Stimulated activated CD4-positive, alpha-beta T cell treated with anti-CD3 and anti-CD28 coated beads, Interleukin-15, amount 100 ng/mL, for 24 hours (primary cell): ENCODE data around the gene SREK1IP1.
"Not testable (repeated sequence)": the region's sequence is repeated elsewhere in the genome, so short reads cannot be mapped to it uniquely, and the experiment has no call there.

Experiments used
- DNase-seq: peaks from one replicate; pipeline ENCODE4 v3.0.0-alpha.2; 2020

Gene SREK1IP1

DNA sequence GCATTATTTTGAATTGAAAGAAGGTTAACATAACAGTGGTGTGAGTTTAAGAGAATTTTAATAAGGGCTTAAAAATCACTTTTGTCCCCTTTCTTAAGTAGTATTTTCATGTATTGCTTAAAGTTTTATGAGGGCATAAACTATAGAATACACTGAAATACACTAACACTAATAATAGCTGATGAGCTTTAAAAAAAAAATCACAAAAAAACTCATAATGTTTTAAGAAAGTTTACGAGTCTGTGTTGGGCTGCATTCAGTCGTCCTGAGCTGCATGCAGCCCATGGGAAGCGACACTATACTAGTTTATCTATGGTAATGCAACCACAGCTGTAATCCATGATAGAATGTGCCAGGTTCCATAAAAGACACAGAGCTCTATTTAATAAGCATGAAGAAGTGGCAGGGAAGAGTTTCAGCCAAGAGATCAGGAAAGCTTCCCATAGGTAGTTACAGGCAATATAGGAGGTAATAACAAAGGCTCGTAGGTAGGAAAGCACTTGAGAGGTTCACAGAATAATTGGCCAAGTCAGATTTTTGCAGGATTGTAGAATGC, 4.5 kb downstream of the SREK1IP1 start:
- no peak for DNase-seq

DNA sequence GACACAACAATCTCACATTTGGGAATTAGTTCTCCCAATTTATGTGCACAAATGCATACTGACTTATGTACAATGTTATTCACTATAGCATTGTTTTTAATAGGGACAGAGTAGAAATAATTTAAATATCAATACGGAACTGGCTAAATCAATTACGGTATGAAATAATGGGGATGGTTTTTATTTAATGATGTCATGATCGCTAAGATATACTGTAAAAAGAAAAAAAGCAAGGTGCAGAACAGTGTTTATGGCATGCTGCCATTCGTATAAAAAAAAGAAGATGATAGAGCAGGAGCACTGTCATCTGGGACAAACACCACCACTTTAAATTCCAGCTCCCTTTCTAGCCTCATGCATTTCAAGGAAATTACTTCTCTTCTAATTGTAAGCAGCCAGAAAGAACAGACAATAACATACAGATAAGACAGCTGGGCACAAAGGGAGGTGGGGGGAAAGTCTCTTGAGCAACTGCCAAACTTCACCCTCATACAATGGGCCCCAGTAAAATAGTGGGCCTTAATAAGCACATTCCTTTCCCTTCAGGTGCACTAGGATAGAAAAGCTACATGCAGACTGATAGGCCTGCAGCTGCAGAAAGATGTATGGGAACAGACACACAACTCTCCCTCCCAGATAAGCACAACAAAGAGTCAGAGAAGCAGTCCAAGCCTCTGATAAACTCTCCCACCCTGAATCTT, 8.4 kb downstream of the SREK1IP1 start:
- no peak for DNase-seq

DNA sequence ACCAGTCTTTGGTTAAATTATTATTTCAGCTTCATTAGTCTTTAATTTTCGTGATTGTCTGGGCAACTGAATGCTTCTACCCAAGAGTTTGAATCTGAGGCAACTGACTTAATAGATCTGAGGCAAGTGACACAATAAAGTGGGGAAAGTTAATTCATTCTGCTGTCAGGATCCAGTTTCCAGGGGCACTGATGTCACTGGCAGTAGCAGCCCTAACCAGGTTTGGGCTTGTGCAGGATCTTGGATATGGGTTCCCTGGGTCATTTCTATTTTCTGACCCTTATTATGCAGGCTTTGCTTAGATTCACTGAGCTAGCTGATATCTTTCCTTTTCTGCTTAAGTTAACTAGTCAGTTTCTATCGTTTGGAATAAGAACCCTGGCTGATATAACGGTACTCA, 9.6 kb downstream of the SREK1IP1 start:
- DNase-seq: no peak

DNA sequence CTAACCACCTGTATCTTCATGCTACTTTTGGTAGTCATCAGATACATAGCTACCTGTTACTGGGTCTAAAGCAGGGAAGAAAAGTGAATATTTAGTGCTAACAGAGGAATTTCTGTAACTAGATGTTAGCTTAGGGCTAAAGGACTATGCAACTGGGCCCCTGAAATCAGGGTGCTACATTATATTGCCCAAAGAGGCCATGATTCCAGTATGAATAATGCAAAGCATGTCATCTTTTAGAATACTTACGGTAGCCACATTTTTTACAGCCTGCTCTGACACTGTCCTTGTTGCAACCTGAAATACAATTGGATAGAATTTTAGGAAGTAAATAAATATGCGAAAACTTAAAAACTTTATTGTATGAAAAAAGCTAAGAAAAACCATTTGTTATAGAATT, 14.4 kb downstream of the SREK1IP1 start:
- DNase-seq: no peak

DNA sequence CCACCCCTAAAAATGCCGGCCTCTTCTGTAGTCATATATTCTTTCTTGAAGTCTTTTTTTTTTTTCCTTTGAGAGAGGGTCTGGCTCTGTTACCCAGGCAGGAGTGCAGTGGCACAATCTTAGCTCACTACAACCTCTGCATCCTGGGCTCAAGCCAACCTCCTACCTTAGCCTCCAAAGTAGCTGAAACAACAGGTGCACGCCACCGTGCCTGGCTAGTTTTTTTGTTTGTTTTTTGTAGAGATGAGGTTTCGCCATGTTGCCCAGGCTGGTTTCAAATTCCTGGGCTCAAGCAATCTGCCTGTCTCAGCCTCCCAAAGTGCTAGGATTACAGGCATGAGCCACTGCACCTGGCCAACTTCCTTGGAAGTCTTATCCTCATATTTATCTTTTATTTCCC, 19.1 kb downstream of the SREK1IP1 start:
- DNase-seq: no peak

DNA sequence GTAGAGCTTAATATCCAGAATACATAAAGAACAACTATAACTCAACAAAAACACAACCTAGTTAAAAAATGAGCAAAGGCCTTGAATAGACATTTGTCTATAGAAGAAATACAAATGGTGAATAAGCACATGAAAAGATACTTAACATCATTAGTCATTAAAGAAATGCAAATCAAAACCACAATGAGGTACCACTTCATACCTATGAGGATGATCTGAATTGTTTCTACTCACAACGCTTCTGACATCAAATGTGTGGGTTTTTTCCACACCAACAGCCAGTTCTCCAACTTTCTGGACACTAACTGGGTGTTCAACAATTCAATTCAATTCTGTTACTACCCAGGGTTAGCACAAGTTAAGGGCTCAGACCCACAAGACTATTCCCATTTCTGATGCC, 22.0 kb downstream of the SREK1IP1 start:
- DNase-seq: no peak

DNA sequence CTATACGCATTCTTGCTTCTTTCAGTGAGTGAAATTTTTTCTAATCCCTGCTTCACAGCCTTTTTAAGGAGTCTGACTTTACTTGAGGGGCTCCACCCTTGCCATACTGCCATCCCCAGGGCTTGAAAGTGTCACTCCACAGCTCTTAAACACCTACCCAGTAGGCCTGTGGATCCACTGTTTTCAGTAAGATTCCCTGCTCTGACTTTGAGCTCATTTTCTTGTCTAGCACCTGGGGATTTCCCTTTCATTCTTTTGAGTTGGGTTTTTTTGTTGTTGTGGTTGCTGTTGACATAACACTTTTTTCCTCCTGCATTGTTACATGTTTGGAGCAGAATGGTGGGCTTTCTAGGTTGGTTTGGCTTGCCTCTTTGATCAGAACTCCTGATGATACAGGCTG, 23.6 kb downstream of the SREK1IP1 start:
- no peak for DNase-seq

DNA sequence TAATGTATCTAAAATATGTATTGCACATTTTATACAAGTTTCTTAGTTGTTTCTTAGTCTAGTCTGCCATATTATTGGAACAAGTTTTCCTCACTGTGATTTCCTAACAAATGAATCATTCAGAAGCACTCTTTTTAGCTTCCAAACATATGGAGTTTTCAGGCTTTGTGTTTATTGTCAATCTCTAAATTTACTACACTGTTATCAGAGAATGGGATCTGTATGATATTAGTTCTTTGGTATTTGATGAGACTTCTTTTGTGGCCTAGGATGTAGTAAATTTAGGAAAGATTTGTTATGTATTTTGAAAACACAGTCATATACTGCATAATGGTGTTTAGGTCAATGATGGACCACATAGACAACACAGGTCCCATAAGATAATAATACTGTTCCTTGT, 25.7 kb downstream of the SREK1IP1 start:
- DNase-seq: no peak

DNA sequence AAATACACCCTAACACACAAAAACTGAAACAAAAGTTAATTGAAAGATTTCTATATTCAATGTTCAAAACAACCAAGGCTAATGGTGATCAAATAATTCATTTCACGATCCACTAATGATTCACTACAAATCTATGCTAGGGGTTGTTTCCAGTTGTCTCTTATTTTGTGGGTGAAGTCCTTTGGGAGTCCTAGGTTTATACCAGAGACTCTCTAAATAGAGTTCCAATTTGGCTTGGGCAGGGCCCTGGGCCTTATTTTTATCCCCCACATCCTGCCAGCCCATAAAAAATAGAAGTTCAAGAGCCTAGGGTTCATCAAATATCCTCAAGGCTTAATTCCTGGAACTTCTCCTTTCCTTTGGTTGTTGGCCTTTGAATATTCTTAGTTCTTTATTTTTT, 26.1 kb downstream of the SREK1IP1 start:
- no peak for DNase-seq

DNA sequence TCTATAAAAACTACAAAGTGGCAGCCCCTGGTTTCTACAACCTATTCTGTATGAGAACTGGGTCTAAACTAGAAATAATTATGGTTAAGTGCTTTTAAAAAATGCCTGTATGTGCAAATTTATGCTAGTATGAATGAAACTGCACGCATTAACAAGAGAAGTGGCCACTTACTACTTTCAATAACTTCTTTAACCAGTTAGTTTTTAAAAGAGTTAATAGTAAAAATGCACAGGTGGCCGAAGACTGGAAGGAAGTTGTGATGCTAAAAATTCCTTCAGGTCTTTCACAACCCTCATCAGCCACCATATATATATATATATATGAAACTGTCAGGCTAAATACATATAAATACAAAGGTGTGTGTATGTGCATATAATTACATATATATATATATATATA, 41.3 kb downstream of the SREK1IP1 start:
- DNase-seq: no peak

DNA sequence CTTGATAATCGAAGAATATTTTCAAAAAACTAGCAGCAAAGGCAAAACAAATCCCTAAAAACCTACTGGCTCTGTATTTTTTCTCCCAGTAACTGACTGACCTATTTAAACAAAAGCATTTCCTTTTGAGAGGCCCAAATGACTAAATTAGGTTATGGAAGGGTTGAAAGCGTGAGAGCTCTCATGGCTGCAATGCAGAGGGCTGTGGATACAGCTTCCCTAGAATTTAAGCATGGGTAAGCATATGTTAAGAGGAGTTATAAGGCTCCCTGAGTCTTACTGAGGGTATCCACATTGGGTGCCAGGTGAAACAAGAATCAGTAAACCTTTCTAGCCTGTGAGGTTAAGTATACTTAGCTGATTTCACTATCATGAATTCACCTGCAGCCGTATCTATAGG, 45.9 kb downstream of the SREK1IP1 start:
- no peak for DNase-seq

DNA sequence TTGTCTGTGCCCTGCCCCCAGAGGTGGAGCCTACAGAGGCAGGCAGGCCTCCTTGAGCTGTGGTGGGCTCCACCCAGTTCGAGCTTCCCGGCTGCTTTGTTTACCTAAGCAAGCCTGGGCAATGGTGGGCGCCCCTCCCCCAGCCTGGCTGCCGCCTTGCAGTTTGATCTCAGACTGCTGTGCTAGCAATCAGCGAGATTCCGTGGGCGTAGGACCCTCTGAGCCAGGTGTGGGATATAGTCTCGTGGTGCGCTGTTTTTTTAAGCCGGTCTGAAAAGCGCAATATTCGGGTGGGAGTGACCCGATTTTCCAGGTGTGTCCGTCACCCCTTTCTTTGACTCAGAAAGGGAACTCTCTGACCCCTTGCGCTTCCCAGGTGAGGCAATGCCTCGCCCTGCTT, 54.0 kb downstream of the SREK1IP1 start:
- not testable (repeated sequence) for DNase-seq

DNA sequence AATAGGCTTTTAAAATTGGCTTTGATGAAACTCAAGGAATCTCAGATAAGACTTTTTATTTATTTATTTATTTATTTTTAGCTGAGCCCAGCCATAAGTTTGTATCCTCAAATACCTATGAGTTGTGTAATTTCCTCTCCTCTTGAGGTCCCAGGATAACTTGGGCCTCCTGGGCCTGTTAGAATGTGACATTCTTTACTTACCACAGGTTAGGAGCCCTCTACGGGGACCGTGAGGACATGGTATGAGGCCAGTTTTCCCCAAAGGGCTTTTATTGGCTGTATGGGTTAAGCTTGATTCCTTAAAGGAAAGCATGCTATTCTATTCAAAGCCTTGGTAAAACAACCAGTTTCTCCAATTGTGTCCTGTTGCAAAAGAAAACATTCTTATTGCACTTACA, 61.3 kb downstream of the SREK1IP1 start:
- no peak for DNase-seq

DNA sequence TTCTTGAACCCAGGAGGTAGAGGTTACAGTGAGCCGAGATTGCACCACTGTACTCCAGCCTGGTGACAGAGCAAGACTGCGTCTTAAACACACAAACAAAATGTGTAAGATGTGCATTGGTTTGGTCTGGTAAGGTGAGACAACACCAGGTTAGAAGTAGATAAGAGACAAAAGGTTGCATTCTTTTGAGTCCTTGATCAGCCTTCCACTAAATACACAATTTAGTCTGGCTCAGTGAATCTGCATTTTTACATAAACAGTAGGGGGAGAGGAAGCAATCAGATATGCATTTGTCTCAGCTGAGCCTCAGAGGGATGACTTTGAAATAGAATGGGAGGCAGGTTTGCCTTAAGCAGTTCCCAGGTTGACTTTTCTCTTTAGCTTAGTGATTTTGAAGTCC, 62.4 kb downstream of the SREK1IP1 start:
- not testable (repeated sequence) for DNase-seq

DNA sequence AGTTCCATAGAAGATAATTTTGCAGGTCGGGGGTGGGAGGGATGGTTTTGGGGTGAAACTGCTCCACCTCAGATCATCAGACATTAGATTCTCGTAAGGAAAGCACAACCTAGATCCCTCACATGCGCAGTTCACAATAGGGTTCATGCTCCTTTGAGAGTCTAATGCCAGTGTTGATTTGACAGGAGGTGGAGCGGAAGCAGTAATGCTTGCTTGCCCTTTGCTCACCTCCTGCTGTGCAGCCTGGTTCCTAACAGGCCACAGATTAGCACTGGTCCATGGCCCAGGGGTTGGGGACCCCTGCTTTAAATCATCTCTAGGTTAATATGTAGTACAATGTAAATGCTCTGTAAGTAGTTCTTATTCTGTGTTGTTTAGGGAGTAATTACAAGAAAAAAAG, 67.7 kb downstream of the SREK1IP1 start:
- no peak for DNase-seq

DNA sequence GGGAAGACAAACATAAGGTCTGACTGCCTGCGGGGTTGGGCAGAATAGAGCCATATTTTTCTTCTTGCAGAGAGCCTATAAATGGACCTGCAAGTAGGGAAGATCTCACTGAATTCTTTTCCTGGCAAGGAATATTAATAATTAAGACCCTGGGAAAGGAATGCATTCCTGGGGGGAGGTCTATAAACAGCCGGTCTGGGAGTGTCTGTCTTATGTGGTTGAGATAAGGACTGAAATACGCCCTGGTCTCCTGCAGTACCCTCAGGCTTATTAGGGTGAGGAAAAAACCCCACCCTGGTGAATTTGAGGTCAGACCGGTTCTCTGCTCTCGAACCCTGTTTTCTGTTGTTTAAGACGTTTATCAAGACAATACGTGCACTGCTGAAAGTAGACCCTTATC, 72.1 kb downstream of the SREK1IP1 start:
- not testable (repeated sequence) for DNase-seq

DNA sequence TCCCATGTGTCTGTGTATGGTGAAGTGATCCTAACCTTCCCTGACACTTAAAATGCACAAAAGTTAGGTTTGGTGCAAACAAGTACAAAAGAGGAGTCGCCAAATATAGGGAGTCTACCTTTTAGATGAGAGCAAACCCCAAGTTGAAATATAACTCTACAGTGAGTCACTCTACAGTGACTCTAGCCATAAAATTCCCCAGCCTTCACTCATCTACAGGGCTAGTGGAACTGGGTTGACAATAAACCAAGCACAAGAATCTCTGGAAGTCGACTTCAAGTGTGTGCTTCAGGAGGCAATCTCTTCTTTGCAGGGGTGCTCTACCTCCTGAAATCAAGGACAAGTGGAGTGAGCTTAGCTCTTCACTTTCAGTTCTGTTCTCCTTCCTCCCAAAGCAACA, 74.9 kb downstream of the SREK1IP1 start:
- no peak for DNase-seq

DNA sequence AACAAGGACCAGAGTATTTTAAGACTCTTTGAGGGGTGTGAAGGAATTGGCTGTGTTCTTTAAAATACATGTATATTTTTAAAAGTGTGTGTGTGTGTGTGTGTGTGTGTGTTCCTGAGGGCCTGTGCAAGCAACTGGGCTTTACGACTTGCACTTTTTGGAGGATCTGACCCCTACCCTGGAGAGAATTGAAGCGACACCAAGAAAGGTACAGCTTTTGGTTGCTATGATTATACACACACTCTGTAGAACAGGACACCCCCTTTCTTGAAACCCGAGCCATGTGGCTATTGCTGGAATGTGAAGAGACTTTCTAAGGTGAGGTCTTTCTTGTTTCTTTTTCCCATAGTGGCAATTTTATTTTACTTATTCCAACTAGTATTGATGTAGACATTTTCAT, 77.2 kb downstream of the SREK1IP1 start:
- no peak for DNase-seq

DNA sequence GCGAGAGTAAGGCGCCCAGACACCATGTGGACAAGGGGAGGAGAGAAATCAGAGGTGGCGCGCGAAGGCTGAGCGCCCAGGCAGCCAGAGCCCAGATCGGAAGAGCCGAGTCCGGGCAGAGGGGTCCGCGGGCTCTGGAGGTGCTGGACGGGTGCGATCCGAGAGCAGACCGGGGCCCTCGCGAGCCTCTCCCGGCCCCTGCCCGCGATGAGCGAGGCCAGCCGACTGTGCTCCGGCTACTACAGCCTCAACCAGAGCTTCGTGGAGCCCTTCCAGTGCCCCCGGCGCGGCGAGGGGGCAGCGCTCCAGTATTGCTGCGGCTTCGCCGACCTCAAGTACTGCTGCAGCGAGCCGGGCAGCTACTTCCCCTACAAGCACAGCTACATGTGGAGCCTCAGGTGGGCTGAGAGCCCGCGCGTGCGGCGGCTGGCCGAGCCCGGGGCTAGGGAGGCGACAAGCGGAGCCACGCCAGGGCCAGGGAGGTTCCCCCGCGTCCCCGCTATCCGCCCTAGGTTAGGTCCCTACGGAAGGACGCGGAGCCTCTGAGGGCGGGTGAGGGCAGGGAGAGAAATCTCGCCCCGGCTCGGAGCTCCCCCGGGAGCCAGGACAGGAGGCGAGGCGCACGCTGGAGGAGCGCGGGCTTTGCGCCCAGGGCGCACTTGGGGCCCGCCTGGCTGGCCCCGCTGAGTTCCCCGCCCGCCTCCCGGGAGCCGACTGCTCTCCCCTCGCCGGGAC, 77.9 kb downstream of the SREK1IP1 start, which contains the start of gene SHISAL2B:
Gene SHISAL2B (plus strand): TSS at position 87 of the 735 bp plus-strand sequence. CDS start 121 bp downstream, at position 208.
- DNase-seq: peak; percentile 7

DNA sequence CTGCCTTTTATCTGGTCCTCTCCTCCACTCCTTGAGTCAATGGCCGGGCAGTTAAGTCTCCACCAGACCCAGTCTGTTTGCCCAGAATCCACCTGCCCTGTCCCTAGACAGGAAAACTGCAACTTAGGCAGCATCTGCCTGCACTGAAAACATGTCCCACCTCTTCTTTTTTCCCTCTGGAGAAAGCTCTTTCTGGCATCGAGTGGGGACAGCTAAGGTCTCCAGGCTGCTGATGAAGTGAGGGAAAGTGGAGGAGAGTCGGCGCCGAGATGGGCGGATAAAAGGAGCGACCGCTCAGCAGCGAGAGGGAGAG, 78.4 kb downstream of the SREK1IP1 start:
- no peak for DNase-seq

DNA sequence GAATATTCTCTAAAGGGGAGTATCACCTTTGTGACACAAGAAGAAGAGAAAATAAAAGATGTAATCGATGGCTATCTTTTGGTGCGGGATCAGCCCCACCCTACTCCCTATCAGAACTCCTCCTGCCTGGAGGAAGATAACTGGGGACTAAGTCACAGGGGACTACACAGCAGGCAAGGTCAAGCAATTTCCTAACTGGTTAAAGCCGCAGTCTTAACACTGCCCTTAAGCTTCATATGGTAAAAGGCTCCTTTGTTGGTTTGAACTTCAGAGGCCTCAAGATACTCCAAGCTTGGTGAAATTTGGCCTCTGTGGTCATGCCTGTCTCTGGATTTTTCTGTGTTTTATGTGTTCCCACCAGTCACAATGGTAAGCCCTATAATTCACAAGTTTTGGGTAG, 79.5 kb downstream of the SREK1IP1 start:
- DNase-seq: no peak

DNA sequence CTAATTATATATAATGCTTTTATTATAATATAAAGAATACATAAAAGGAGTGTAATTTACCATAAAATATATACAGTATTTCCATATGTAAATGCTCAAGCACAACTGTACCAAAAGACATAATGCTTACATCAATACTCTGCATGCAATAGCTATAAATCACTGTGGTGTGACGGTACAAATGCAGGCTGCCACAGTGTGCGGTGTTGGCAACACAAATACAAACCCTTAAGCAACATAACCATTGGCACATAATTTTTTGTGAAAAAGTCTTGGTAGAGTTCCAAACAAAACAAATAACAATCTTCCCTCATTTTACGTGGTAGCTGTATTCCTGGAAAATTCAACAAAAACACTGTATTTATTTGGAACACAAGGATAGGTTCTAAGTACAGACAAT, 80.1 kb downstream of the SREK1IP1 start:
- no peak for DNase-seq

DNA sequence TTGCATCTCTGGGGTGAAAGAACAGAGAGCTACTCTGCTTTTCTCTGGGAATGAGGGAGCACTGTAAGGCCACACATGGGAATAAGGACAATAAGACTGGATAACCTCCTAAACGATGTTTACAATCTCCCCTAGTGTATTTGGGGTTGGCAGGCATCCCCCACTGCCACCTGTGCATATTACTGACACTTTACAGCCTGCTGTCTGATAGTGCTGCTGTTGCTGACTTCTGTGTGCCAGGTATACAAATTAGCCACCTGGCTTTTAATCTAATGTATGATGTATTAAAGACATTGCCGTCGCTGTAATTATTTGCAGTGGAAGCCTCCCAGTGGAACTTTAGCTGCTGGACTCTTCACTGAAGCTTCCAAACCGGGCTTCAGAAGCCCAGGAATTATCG, 82.6 kb downstream of the SREK1IP1 start:
- no peak for DNase-seq

DNA sequence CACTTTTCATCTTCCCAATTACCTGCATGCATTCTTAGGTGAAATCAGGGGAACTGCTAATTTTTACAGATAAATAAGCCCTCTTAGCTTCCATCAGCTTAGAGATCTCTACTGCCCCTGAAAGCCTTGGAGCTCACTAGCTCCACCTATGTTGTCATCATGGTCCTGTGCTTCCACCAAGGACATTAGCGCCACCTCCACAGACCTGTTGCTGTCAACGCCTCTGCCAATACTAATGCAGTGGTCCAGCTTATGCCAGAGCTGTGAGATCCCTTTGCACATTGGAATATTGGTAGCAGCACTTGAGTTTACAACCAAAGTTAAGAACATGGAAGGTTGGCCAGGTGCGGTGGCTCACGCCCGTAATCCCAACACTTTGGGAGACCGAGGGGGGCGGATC, 85.9 kb downstream of the SREK1IP1 start:
- DNase-seq: no peak

DNA sequence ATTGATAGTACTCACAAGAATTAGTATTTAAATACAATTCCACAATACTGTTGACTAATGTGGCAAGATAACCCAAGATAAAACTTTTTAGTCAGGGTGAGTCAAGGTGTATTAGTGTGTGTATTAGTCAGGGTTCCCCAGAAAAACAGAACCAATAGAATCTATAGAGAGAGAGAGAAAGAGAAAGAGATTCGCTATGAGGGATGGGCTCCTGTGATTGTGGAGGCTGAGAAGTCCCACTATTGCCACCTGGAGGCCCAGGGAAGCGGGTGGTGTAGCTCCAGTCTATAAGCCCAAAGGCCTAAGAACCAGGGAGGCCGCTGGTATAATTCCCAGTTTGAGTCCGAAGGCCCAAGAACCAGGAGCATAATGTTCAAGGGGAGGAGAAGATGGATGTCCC, 88.2 kb downstream of the SREK1IP1 start:
- DNase-seq: peak; percentile 7
